NCI-H82 (cell line): Measurements from ENCODE around the gene CHTOP.
A peak's percentile ranks its signal among the peaks of the same experiment; 100 is the strongest.
"Not testable (repeated sequence)": the region's sequence is repeated elsewhere in the genome, so short reads cannot be mapped to it uniquely, and the experiment has no call there.

ENCODE experiments used
- DNase-seq: peaks from one replicate; lab custom pipeline; 2025; lab: John Stamatoyannopoulos, UW

Gene CHTOP

DNA sequence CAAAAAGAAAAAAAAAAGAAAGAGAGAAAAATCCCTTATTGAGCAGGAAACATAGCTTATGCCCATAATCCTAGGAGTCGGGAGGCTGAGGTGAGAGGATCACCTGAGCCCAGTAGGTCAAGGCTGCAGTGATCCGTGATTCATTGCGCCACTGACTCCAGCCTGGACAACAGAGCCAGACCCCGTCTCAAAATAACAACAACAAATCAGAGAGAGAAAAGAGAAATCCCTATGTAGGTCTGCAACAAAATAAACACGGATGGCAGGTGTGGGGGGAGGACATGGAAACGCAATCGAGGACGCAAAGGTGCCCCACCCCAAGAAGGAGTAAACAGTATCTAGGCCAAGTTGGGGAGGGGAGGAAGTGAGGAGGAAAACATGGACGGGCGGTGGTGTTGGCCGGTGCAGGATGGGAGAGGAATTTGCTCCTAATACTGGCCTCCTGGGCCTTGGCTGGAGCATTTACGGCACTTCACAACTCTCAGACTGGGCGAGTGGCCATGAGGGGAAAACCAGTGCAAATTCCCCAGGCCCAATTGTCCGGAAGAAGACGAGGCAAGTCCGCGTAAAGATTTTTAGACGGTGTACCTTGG lies 609 bp upstream of the CHTOP start:
- no peak for DNase-seq

DNA sequence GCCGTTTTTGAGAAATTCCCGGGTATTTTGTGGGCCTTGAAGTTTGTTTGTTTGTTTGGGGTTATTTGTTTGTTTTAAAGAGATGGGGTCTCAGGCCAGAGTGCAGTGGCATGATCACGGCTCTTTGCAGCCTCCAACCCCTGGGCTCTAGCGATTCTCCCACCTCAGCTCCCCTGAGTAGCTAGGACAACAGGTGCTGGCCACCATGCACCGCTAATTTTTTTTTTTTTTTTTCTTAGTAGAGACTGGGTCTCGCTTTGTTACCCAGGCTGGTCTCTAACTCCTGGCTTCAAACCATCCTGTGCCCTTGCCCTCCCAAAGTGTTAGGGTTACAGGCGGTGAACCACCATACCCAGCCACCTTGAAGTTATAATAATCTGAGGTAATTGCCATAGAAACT lies 2.0 kb downstream of the CHTOP start:
- no peak for DNase-seq

DNA sequence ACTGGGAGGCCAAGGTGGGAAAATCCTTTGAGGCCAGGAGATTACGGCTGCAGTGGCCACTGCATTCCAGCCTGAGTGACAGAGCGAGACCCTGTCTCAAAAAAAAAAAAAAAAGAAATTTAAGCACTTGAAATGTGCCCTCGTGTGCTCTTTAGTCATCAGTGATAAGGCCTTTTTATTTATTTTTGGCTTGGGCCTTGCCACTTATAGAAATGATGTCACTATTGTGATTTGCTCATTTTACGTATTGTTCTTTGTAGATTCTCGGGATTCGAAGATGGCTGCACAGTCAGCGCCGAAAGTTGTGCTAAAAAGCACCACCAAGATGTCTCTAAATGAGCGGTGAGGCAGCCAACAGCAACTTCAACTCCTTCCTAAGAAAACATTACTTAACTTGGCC lies 2.4 kb downstream of the CHTOP start:
- DNase-seq: no peak

DNA sequence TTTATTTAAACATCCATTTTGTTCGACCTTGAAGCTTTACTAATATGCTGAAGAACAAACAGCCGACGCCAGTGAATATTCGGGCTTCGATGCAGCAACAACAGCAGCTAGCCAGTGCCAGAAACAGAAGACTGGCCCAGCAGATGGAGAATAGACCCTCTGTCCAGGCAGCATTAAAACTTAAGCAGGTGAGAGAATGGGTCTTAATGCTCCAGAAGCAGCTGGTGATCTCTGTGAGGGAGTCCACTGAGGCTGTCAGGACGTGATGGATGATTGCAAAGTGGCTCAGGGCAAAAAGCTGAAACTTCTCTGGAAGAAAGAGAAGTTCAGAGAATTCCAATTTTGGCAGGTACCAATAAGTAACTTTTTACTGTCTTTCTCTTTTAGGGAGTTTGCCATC lies 4.4 kb downstream of the CHTOP start:
- peak; percentile 88 for DNase-seq

DNA sequence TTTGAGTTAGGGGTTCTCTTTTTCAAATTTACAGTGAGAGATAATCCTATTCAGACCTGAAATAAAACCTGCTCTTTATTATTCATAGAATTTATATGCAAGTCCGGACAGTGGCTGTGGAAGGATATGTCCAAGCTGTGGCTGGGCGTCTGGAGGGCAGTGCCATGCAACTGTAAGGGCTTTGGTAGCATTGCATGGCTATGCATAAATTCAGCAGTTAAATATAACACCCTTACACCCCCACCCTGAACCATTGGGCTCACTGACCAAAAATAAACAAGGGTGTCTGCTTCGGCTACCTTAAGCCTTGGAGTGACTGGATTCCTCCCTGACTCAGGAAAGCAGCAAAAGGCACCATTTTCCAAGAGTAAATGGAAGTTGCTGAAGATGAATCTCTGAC lies 5.4 kb downstream of the CHTOP start:
- no peak for DNase-seq

DNA sequence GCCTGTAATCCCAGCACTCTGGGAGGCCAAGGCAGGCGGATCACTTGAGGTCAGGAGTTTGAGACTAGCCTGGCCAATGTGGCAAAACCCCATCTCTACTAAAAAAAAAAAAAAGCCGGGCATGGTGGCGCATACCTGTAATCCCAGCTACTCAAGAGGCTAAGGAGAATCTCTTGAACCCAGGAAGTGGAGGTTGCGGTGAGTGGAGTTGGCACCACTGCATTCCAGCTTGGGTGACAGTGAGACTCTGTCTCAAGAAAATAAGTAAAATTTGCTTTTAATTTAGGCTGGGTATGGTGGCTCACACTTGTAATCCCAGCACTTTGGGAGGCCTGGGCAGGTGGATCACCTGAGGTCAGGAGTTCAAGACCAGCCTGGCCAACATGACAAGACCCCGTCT lies 6.3 kb downstream of the CHTOP start:
- DNase-seq: not testable (repeated sequence)

DNA sequence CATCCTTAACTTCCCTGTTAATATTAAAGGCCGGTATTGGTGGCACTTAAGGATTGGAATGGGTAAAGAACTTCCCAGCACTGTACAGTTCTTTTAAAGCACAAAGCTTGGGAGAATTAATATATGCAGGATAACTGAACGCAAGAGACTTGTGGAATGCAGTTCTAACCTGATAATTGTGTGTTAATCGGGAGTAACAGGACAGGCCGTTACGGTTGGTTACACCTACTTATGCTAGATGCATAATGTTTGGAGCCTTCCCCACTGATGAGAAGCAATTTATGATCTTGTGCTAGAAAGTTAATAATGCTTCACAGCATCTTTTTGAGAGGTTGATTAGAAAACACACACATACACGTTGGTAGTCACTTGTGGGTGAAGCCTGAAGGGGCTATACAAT lies 7.0 kb downstream of the CHTOP start:
- no peak for DNase-seq

DNA sequence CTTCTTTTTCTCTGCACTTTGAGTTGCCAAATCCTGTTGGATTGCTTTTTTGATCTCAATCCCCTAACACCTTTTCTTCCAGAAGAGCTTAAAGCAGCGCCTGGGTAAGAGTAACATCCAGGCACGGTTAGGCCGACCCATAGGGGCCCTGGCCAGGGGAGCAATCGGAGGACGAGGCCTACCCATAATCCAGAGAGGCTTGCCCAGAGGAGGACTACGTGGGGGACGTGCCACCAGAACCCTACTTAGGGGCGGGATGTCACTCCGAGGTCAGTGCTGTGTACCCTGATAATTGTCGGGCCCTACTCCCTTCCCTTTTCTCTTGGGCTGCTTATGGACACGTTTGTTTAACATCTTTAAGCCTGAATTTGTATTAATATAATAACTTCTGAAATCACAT lies 8.3 kb downstream of the CHTOP start:
- DNase-seq: no peak

DNA sequence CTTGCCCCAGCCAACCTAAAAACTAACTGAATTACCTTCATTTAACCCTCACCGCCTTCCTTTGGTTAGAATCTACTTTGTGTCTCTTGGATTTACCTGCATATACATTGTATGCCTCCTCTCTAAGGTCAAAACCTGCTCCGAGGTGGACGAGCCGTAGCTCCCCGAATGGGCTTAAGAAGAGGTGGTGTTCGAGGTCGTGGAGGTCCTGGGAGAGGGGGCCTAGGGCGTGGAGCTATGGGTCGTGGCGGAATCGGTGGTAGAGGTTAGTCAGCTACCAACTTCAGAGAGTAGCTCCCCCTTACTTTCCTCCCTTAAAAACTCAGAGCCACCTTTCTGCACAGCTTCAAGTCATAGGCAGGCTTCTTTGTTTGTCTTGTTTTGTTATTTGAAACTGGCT lies 9.2 kb downstream of the CHTOP start:
- DNase-seq: no peak

DNA sequence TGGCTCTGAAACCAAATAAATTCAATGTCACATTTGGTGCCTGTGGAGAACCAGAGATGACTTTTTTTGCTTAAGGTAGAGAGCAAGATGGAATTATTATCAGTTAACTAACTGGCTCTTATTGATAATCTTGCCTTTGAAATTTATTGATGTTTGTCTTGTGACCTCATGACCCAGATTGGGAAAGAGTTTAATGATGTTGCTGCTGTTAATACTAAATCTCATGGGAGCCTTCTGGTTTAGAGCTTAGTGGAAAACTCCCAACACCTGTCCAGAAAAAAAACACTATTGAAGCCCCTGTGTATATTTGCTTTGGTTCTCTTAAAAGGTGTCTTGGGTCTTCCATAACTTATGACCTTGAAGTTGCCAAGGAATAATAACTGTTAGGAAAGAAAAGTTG lies 9.9 kb downstream of the CHTOP start:
- no peak for DNase-seq

DNA sequence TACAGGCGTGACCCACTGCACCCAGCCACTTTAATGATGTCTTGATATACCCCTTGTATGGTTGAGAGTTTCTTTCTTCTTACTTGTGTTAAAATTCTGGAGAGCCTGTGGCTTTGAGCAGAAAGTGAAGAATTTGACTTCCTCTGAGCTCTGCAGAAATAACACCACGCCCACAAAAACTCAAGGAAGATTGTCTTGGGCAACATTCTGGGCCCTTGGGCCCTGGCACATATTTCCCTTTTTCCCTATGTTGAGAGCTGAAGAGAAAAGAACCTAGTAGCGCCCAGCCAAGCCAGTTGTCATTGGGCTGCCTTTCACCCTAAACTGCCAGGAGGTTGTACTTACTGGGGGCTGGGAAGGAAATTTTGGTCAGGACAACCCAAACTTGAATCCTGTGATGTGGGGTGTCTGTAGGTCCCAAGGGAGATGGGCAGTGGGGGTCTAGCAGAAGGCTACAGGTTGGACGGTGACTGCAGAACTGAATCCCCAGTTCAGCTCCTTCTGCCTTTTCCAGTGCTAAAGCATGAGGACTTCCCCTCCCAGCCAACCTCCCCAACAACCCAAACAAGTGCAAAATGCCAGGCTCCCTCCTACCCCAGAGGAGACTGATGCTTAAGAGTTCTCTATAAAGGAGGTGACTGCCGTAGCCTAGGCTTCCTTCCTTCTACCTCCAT lies 12.9 kb downstream of the CHTOP start:
- DNase-seq: peak; percentile 62

DNA sequence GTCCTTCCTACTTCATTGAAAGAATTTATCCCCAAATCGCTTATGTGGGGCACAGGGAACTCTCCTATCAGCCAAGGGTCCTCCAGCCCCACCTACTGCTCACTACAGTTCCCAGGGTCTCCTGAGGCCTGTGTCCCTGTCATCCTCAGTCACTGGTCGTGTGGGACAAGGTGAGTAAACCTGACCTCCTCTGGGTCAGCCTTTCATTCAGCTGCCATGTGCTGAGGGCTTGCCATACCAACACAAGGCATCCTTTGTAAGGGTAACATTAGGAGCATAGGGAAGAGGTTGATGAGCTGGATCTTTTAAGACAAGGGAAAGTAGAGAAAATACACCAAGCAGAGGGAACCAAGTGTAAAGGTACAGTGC lies 13.5 kb downstream of the CHTOP start:
- DNase-seq: peak; percentile 62

DNA sequence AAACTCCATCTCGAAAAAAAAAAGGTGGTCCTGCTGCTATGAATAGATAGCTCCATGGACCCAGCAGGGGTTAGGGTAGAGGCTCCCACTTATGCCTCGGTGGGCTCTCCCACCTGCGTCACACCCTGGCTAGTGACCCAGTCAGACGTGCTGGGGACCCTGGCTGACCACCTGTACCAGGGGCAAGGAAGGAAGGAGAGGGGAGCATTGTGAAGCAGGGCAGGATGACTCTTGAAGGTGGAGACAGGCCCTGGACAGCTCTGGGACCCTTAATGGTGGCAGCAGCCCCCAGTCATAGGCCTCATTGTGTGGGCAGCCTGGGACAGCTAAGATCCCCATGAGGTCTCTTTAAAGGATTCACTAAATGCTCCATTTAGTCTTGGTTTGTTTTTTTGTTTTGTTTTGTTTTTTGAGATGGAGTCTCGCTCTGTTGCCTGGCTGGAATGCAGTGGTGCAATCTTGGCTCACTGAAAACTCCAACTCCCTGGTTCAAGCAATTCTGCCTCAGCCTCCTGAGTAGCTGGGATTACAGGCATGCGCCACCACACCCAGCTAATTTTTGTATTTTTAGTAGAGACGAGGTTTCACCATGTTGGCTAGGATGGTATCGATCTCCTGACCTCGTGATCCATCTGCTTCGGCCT lies 14.3 kb downstream of the CHTOP start:
- no peak for DNase-seq

DNA sequence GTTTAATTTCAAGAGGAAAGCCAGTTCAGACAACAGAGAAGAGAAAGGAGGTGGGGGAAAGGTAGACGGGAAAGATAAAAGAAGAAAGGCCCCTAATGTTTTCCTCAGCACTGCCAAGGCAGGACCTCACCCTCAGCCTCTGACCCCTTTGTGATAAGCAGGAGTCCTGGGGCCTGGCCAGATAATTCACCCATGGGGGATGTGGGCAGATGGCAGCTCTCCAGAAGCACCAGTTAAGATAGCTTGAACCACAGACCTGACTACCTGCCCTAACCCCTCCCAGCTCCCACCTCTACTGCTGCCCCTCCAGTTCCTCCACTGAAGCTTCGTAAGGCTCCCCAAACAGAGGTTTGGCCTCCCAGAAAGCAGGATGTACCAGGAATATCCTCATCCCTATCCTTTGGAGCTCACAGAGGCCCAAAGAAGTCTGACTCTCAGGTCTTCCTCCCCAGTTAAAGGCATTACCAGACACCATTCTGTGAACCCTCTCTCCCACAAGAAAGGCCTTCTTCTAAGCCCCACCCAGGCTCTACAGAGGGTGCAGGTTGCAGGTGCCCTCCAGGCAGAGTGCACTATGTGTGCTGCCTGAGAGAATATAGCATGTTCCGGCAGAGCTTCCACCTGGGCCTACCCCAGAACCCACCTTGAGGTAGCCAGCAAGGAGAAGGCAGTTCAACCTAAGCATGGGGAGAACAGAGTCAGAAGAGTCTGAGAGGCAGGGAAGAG lies 15.4 kb downstream of the CHTOP start:
- DNase-seq: no peak

DNA sequence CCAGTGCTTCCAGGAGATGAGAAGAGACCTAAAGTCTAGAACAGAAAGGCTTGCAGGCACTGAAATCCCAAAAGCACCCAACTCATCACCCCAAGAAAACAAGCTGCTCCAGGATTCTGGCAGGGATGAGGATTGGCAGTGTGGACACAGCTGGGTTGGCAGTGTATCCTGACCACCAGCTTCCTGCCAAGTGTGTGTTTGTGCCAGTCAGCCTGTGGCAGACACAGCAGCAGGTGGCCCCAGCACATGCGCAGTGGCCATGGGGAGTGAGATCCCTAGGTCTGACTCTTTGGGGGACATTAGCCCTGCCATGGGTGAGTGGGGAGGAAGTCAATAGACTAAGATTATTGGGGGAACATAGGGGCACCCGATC lies 16.0 kb downstream of the CHTOP start:
- DNase-seq: no peak

DNA sequence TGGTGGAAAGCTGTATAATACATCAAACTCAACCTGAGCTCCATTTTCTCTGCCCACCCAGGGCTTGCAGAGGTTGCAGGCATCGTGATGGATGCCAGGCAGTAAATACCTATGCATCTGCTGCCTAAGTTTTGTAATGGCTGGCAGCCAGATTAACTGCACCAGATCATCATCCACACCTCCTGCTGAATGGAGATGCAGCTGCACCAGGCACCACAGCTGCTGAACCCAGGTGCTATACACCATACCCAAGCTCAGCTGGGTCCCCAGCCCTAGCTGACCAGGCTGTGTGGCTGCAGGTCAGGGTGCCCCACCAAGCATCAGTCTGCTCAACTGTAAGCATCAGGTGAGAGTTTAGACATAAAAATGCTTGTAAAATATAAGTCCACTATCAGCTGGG lies 17.9 kb downstream of the CHTOP start:
- no peak for DNase-seq

DNA sequence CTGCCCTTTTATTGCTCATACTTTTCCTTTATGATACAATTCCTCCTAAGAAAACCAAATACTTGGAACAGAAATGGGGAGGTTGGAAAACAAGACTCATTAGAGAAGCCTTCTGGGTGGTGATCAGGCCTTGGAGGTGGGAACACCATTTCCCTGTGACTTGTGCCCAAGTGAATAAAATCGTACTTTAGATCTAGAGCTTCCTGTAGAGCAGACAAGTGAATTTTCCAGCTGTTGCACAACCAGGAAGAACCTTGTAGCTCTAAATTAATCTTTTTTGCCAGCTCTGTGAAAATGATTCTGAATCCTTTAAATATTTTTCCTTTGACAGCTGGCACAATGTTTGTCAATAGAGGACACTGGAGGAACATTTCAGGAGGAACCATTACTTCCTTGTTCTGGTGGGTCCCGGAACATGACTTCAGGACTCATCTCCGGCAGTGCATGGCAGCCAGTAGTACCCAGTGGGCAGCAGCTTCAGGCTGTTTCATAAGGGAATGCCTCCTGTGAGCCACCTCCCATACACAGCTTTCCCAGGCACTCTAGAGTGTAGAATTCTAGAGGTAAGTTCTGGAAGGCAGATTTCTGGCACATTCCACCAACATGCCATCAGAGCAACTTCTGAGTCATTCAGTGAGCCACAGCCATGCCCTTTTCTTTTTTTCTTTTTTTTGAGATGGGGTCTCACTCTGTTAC lies 19.1 kb downstream of the CHTOP start:
- no peak for DNase-seq

DNA sequence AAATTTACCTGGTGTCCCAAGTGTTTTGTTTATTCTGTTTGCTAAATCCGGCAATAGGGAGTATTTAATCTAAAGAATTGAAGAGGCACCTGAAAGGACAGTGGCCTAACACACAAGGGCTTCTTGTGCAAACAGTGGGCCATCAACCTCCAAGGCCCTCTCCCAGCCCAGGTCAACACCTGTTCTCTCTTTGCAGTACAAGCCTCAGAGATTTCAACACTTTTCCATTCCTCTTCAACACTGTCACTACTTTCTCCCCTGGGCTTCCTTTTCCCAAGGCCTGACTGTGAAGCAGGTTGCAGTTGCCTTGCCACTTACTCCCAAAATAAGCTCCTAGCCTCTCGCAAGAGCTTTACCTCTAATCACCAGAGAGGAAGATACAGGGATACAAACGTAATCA lies 21.5 kb downstream of the CHTOP start:
- no peak for DNase-seq

DNA sequence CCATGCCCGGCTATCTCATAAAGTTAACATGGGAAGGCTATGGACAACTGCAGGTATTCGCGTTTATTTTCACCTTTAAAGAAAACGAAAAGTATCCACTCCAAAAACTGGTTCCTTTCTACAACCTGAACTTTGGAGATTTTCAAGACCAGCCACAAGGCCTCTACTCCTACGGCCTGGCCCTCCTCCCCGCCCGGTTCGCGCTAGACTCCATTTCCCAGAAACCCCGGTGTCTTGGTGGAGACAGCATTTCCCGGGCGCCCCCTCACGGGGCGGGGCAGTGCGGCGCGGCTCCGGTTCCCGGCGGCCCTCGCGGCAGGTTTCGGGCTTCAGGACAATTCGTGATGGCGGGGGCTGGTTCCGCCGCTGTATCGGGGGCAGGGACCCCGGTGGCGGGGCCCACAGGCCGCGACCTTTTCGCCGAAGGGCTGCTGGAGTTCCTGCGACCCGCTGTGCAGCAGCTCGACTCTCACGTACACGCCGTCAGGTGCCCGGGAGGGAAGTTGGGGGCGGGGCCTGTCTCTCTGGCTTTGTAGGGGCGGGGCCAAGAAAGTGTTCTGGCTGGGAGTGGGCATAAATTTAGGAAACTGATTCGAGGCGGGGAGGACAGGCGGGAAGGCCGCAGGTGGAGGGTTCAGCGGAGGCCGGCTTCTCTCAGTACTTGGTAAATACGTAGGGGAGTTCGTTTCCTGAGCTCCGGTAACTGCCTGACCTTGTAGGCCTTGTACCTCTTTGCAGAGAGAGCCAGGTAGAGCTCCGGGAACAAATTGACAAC lies 24.7 kb downstream of the CHTOP start, which contains the start of gene SNAPIN:
TSS of gene SNAPIN (plus strand) at position 304 of the 775 bp plus-strand sequence. CDS start at position 345, 41 bp downstream.
- DNase-seq: peak; percentile 95

DNA sequence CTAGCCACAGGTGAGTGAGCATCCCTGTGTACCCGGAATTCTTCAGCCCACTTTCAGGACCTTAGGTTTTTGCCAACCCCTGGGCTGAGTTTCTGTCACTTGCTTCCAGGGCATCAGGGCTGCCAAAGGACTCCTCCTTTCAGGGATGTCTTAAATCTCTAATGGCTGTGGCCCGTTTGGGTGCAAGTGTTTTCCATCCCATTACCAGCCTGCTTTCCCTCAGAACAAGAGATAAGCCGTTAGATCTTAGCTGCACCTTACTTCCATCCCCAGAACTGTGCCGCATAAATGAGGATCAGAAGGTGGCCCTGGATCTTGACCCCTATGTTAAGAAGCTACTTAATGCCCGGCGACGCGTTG lies 25.3 kb downstream of the CHTOP start:
- DNase-seq: peak; percentile 45

DNA sequence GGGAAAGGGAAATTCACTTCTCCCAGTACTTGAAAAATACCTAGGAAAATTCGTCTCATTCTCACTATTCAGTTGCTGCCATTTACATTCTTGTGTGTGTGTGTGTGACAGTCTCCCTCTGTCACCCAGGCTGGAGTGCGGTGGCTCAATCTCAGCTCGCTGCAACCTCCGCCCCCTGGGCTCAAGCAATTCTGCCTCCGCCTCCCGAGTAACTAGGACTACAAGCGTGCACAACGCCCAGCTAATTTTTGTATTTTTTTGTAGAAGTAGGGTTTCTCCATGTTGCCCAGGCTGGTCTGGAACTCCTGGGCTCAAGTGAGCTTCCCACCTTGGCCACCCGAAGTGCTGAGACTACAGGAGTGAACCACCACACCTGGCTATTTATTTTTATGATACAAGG lies 25.8 kb downstream of the CHTOP start:
- DNase-seq: no peak
